Omental fat pad (tissue), 4 donors: ENCODE data around the gene PRR4. TPM values are rescaled to one million over a fixed set of nuclear protein-coding genes. Genes with fewer than 3 reads are reported as not detected.

Experiments used
- ATAC-seq: fragments of 150-250 bp; one replicate; pipeline ENCODE4 v1.9.1; 2016; ENCODE audit warnings: mild to moderate bottlenecking, moderate library complexity; ENCODE audit not compliant: low FRiP score
- DNase-seq: peaks from one replicate; pipeline ENCODE4 v3.0.0-alpha.2; 2019; ENCODE audit warnings: low spot score
- total RNA-seq, 4 donors: library from RNA; depleted of rRNA; stranded (reverse); fragments of >200 nt; gene quantifications; one replicate each; pipeline ENCODE4 v1.1.0, GENCODE V29; 2016
- TF ChIP-seq, protein P1 (sequence below), 3 donors: fragments of 450-650 bp; IDR thresholded peaks; one replicate each; pipeline ENCODE4 v1.5.1; 2016 to 2017; ENCODE audit warnings: antibody characterized with exemption in 3 of 3, mild to moderate bottlenecking in 3 of 3, moderate library complexity in 2 of 3

PRR4 gene, protein sequence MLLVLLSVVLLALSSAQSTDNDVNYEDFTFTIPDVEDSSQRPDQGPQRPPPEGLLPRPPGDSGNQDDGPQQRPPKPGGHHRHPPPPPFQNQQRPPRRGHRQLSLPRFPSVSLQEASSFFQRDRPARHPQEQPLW
- 1 to 10 TPM; 1.5 to 2.5 (median 1.8) TPM for total RNA-seq

DNA sequence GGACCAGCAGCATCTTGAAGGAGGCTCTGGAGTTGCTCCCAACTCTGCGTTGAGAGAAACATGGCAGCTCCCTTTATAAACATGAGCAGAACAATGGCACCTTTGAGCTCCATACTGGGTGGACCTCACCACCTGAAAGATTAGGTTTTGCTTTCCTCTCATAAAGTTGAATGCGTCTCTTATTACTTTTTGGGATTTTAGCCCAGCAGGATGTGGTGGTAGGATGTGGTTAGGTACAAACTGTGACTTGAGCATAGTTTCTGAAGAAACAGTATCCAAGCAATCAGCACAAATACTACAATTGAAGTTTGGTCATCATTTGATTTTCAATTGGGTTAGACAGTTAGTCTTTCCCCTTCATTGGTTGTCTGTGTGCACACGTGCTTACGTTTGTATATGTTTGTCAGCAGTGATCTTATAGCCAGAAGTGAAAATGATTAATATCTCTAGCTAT is at the start of gene PRR4:
Gene PRR4, minus strand, starts transcription at position 51 of the 454 bp plus-strand sequence. Its CDS starts 38 bp downstream, at position 13.
- DNase-seq = no peak
- TF ChIP-seq, protein P1, sequence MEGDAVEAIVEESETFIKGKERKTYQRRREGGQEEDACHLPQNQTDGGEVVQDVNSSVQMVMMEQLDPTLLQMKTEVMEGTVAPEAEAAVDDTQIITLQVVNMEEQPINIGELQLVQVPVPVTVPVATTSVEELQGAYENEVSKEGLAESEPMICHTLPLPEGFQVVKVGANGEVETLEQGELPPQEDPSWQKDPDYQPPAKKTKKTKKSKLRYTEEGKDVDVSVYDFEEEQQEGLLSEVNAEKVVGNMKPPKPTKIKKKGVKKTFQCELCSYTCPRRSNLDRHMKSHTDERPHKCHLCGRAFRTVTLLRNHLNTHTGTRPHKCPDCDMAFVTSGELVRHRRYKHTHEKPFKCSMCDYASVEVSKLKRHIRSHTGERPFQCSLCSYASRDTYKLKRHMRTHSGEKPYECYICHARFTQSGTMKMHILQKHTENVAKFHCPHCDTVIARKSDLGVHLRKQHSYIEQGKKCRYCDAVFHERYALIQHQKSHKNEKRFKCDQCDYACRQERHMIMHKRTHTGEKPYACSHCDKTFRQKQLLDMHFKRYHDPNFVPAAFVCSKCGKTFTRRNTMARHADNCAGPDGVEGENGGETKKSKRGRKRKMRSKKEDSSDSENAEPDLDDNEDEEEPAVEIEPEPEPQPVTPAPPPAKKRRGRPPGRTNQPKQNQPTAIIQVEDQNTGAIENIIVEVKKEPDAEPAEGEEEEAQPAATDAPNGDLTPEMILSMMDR (IDR thresholded peaks at IDR 0.05) = no peak
- no peak for ATAC-seq

DNA sequence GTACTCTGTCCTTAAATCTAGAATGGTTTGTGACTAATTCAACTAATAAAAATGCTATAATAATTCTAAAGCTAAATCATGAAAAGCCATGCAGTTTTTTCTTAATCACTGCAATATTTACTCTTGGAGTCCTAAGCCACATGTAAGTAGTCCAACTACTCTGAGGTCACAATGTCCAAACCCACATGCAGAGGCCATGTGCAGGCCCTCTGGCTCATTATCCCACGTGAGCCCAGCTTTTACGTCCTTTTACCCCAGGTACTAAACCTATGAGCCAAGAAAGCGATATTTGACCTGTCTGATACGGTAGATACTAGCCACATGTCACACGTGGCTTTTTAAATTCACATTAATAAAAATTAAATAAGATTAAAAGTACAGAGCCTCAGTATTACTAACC is 47.6 kb upstream of the PRR4 start:
- ATAC-seq (no peak), DNase-seq (no peak)
- TF ChIP-seq, protein P1 (IDR thresholded peaks at IDR 0.05) = no peak

DNA sequence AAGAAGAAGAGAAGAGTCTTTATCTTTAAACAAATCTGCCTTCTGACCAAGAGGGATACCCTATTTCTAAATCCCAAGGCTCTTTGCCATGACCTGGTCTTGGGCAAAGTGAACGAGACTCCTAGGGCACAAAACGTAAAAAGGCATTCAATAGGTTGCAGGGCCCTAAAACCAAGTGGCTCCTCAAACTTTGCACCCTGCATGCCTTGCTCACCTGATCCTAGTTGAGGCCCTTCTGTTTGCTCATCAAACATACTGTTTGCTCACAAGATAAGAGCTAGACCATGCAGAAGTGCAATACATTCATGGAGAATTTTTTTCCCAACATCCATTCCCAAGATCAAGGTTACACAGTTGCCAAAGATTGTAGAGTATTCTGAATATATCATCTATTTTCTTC is 42.7 kb upstream of the PRR4 start:
- TF ChIP-seq, protein P1 (IDR thresholded peaks at IDR 0.05) = no peak
- no peak for DNase-seq

DNA sequence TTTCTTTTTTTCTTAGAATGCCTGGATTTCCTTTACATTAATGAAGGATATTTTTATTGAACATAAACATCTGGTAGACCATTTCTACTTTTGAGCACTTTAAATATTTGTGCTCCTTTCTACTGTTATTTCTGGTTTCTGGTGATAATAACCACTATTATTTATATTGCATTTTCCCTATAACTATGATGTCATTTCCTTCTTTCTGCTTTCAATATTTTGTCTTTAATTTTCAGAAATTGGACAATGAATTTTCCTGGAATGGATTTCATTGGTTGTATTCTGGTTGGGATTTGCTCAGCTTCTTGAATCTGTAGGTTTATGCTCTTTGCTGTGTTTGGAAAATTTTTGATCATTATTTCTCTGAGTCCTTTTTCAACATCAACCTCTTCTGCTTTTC is 40.0 kb upstream of the PRR4 start:
- ATAC-seq (no peak), DNase-seq (no peak)
- TF ChIP-seq, protein P1 (IDR thresholded peaks at IDR 0.05) = no peak

More for the DNA sequence above, 42.7 kb upstream of the PRR4 start:
- ATAC-seq = no peak

DNA sequence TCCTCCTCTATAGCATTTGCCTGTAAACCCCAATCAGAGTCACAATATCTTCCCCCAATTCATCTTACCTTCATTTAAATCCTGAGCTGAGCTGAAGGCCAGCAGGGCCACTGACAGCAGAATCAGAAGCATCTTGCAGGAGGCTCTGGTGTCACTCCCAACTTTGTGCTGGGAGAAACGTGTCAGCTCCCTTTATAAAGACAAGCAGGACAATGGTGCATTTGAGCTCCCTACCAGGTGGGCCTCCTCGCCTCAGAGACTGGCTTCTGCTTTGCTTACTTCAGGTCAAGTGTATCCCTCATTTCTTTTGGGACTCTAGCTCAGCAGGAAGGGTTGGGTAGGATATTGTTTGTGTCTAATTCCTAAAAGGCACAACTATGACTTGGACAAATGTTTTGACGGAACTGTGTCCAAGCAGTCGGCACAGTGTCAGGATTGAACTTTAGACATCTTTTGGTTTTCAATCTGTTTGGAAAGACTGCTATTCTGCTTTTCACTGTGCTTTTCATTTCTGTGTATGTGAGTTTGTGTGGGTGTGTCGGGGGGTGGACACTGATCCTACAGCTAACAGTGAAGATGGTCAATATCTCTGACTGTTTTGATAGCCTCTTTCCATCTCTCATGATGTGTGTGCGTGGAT is 34.9 kb upstream of the PRR4 start, which contains the start of gene PRH1:
Gene PRH1, minus strand, starts transcription at position 170 of the 640 bp plus-strand sequence. Its CDS starts 38 bp downstream, at position 132.
- no peak for ATAC-seq
- no peak for DNase-seq
- TF ChIP-seq, protein P1 (IDR thresholded peaks at IDR 0.05) = no peak

DNA sequence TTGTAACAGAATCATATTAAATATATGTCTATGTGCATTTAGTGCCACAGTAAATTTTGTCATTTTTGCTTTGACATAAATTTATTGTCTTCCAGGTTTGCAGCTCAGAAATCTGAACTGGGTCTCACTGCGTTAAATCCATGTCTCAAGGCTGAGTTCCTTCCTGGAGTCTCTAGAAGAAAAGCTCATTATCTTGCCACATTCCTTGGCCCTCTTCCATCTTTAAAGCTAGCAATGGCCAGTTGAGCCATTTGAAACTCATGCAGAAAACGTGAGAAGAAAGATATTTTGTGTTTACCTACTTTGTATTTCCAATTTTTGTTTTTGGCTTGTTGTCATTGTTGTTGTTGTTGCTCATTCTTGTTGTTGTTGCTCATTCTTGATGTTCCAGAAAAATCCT is 24.1 kb upstream of the PRR4 start:
- TF ChIP-seq, protein P1 (IDR thresholded peaks at IDR 0.05) = no peak
- ATAC-seq (no peak), DNase-seq (no peak)

DNA sequence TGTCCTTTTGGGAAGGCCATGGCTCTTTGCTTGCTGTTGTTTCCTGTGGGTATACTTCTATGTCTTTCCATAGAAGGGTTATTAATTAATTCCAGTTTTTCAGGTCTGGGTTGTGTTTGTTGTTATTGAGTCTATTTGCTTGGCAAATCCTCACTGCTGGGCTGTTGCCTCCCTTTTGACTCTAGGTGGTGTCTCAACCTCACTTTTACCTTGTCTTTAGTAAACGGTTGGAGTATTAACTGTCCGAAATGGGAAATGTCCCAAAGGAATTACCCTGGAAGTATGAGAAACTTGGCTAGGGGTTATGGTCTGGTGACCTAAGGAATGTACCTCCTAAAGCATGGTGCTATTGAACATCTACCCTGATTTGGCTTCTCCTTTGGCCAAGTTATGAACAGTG is 18.1 kb upstream of the PRR4 start:
- ATAC-seq = no peak
- TF ChIP-seq, protein P1 (IDR thresholded peaks at IDR 0.05) = no peak
- no peak for DNase-seq
